NCI-H524 (cell line): Measurements from ENCODE around the gene CMPK1.

Experiments used
- DNase-seq, 2 experiments: peaks; one replicate each; lab custom pipeline; 2025; lab: John Stamatoyannopoulos, UW

The CMPK1 gene

GRCh38 chr1:47424336-47424982 lies 90.9 kb downstream of the CMPK1 start:
- peak; percentile 77 to 80 for DNase-seq
